Measurements from ENCODE around the gene MT1B.
A peak's percentile ranks its signal among the peaks of the same experiment; 100 is the strongest.
"Not testable (repeated sequence)": the region's sequence is repeated elsewhere in the genome, so short reads cannot be mapped to it uniquely, and the experiment has no call there.

Gene MT1B

DNA sequence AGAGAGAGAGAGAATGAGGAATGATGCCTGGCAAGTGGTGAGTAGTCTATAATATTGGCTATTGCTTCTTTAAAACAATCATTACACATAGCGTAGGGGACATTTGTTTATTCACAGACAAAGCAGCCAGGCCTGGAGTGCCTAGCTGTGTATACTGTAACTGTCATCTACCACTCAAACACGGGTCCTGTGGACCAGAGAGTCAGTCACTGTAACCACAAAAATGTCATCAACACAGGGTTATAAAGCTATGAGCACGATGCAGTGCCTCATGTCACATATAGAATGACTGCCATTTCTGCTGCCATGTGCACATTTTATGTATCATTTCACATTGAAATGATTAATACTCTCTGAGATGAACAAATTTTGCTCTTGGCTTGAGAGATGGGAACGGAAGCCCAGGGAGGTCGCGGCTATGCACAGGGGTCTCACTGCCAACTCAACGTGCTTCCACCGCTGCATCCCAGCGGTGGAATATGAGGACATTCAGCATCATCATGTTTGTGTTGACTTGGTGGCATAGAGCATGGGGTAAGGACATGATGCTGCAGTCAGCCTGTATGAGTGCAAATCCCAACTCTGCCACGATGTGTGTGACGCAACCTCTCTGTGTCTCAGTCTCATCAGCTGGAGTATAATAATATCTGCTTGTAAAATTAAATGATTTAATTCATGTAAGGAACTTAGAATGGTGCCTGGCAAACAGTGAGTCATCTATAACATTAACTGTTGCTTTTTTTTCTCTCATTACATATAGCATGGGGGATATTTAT, 21.3 kb downstream of the MT1B start:
- no peak overlapping the region for H3K27ac Mint-ChIP-seq
- no peaks in the 10 kb centered on the region for H3K36me3 Mint-ChIP-seq (ENCODE audit: low read depth)
- no peak overlapping the region for H3K4me3 Mint-ChIP-seq
- peaks cover 100% of the 10 kb centered on the region for H3K27me3 Mint-ChIP-seq (ENCODE audit: low read depth)
- no peaks in the 10 kb centered on the region for H3K9me3 Mint-ChIP-seq
- TF ChIP-seq, protein P1, sequence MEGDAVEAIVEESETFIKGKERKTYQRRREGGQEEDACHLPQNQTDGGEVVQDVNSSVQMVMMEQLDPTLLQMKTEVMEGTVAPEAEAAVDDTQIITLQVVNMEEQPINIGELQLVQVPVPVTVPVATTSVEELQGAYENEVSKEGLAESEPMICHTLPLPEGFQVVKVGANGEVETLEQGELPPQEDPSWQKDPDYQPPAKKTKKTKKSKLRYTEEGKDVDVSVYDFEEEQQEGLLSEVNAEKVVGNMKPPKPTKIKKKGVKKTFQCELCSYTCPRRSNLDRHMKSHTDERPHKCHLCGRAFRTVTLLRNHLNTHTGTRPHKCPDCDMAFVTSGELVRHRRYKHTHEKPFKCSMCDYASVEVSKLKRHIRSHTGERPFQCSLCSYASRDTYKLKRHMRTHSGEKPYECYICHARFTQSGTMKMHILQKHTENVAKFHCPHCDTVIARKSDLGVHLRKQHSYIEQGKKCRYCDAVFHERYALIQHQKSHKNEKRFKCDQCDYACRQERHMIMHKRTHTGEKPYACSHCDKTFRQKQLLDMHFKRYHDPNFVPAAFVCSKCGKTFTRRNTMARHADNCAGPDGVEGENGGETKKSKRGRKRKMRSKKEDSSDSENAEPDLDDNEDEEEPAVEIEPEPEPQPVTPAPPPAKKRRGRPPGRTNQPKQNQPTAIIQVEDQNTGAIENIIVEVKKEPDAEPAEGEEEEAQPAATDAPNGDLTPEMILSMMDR (IDR thresholded peaks at IDR 0.05; ENCODE audit: unreplicated experiment in 3 of 3): no peak
- H3K4me1 Mint-ChIP-seq: peaks cover 21% of the 10 kb centered on the region

DNA sequence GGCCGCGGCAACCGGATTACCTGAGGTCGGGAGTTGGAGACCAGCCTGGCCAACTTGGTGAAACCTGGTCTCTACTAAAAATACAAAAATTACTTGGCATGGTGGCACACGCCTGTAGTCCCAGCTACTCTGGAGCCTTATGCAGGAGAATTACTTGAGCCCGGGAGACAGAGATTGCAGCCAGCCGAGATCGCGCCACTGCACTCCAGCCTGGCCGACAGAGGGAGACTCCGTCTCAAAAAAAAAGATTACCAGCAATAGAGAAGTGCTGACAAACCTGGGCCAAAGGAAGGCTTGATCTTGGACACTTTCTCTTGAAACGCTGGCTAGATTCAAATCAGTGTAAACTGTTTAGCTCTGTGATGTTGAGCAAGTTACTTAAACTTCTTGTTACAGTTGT, 22.2 kb downstream of the MT1B start:
- no peaks in the 10 kb centered on the region for H3K36me3 Mint-ChIP-seq (ENCODE audit: low read depth)
- H3K4me1 Mint-ChIP-seq: peaks cover 14% of the 10 kb centered on the region
- H3K27me3 Mint-ChIP-seq (ENCODE audit: low read depth): peaks cover 98% of the 10 kb centered on the region
- no peaks in the 10 kb centered on the region for H3K9me3 Mint-ChIP-seq
- peak overlapping the region in 1 of 3 experiments; percentile 10 for H3K4me3 Mint-ChIP-seq
- H3K27ac Mint-ChIP-seq: no peak overlapping the region
- TF ChIP-seq, protein P1 (IDR thresholded peaks at IDR 0.05; ENCODE audit: unreplicated experiment in 3 of 3): peak; percentile 44 to 54 (median 52)

DNA sequence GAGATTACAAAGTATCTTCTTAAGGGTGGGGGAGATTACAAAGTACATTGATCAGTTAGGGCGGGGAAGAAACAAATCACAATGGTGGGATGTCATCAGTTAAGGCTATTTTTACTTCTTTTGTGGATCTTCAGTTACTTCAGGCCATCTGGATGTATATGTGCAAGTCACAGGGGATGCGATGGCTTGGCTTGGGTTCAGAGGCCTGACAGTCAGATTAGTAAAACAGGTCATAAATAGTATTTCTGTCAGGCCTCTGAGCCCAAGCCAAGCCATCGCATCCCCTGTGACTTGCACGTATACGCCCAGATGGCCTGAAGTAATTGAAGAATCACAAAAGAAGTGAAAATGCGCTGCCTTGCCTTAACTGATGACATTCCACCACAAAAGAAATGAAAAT, 22.9 kb downstream of the MT1B start:
- H3K4me3 Mint-ChIP-seq; H3K36me3 Mint-ChIP-seq (ENCODE audit: low read depth); H3K27ac Mint-ChIP-seq; H3K9me3 Mint-ChIP-seq: not testable (repeated sequence)
- H3K27me3 Mint-ChIP-seq (ENCODE audit: low read depth): peaks cover 97% of the 10 kb centered on the region
- H3K4me1 Mint-ChIP-seq: peaks cover 14% of the 10 kb centered on the region

DNA sequence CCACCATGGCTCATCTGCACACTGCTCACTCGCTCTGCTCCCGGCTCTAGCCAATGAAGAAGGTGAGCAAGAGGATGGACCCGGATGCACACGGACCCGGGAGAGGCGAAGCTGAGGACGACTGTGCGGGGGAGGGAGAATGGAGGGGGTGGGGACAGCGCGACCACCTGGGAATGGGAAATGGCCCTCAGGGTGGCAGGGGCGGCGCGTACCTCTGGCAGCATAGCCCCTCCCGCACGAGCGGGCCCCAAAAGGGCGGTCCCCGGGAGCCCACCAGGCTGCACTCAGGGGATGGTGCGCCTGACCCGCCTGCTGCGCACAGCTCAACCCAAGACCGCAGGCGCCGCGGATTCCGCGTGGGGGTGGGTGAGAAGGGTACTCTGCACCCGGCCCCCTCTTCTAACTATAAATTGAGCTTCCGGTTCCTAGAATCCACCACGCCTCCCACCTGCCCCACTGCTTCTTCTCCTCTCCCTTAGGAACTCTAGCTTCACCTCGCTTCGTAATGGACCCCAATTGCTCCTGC, 24.1 kb downstream of the MT1B start:
- Mint-ChIP-seq H3K36me3 (ENCODE audit: low read depth) (no peaks in the 10 kb centered on the region), H3K4me1 (peaks cover 14% of the 10 kb centered on the region), H3K27ac (no peak overlapping the region)

DNA sequence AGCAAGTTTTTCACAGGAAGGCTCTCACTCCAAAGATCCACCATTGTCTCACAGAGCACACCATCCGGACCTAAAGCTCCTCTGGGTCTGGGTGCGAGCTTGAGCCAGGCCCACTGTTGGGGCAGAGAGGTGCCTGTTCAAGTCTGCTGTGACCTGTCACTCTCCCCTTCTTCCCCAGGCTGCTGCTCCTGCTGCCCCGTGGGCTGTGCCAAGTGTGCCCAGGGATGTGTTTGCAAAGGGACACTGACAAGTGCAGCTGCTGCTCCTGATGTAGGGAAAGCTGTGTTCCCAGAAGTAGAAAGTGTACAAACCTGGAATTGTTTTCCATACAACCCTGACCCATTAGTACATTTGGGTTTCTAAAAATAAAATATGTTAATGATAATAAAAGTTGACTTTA, 25.8 kb downstream of the MT1B start:
- no peaks in the 10 kb centered on the region for H3K36me3 Mint-ChIP-seq (ENCODE audit: low read depth)
- TF ChIP-seq, protein P1 (IDR thresholded peaks at IDR 0.05; ENCODE audit: unreplicated experiment in 3 of 3): no peak

More for the DNA sequence above, 24.1 kb downstream of the MT1B start:
- TF ChIP-seq, protein P1 (IDR thresholded peaks at IDR 0.05; ENCODE audit: unreplicated experiment in 3 of 3): no peak
- Mint-ChIP-seq H3K9me3 (no peaks in the 10 kb centered on the region), H3K4me3 (peak overlapping the region; percentile 65 to 79 (median 74)), H3K27me3 (ENCODE audit: low read depth) (peaks cover 92% of the 10 kb centered on the region)

DNA sequence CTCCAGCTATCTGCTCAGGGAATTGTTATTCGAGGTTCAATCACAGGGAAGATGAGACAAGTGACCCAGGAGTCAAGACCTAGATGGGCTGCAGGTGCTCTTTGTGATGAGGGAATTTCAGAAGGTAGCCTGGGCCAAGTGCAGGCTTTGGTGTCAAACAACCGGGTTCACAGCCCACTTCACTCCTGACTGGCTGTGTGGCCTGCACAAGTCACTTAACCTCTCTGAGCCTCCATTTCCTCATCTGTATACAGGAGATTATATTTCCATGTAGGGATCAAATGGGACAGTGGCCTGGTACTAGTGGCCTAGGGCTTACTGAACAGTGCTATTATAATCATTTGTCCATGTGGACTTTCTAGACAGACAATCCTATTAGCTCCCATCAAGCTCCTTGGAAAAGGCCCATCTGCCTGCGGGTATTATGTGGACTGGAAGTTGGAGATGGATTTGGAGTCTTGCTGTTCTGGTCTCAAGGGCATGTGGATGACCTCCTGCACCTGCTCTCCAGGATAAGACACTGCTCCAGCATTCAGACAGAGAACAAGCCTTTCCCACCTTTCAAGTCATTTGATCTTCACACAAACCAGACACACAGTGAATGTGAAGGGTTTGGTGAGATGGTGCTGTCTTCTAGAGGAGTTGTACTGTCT, 27.5 kb downstream of the MT1B start:
- no peaks in the 10 kb centered on the region for H3K36me3 Mint-ChIP-seq (ENCODE audit: low read depth)
- TF ChIP-seq, protein P1 (IDR thresholded peaks at IDR 0.05; ENCODE audit: unreplicated experiment in 3 of 3): no peak
- H3K27me3 Mint-ChIP-seq (ENCODE audit: low read depth): peaks cover 79% of the 10 kb centered on the region
- no peaks in the 10 kb centered on the region for H3K9me3 Mint-ChIP-seq
- no peak overlapping the region for H3K27ac Mint-ChIP-seq
- H3K4me3 Mint-ChIP-seq: no peak overlapping the region
- H3K4me1 Mint-ChIP-seq: peaks cover 24% of the 10 kb centered on the region

More for the DNA sequence above, 25.8 kb downstream of the MT1B start:
- H3K27ac Mint-ChIP-seq: no peak overlapping the region
- peak overlapping the region in 1 of 3 experiments; percentile 31 for H3K4me3 Mint-ChIP-seq
- H3K4me1 Mint-ChIP-seq: peaks cover 20% of the 10 kb centered on the region
- H3K27me3 Mint-ChIP-seq (ENCODE audit: low read depth): peaks cover 87% of the 10 kb centered on the region
- H3K9me3 Mint-ChIP-seq: no peaks in the 10 kb centered on the region
